KG1 (cell line): ENCODE measurements around the gene B3GALT2.

ENCODE experiments used
- DNase-seq: peaks from one replicate; lab custom pipeline; 2025; lab: John Stamatoyannopoulos, UW

The B3GALT2 gene

GRCh38 chr1:193181985-193182384 is 4.4 kb downstream of the B3GALT2 start:
- DNase-seq: no peak

- no peak for DNase-seq
Observed at GRCh38 chr1:193181536-193181935, 4.9 kb downstream of the B3GALT2 start.

GRCh38 chr1:193179094-193179493 is 7.3 kb downstream of the B3GALT2 start:
- no peak for DNase-seq

- no peak for DNase-seq
Observed at GRCh38 chr1:193176788-193177187, 9.6 kb downstream of the B3GALT2 start.

GRCh38 chr1:193176113-193176512 is 10.3 kb downstream of the B3GALT2 start:
- no peak for DNase-seq

GRCh38 chr1:193157360-193157759 is 29.1 kb downstream of the B3GALT2 start:
- no peak for DNase-seq

GRCh38 chr1:193156822-193157142 is 29.6 kb downstream of the B3GALT2 start:
- no peak for DNase-seq

GRCh38 chr1:193156117-193156821 is 30.1 kb downstream of the B3GALT2 start:
- no peak for DNase-seq

- DNase-seq: no peak
Observed at GRCh38 chr1:193144999-193145398, 41.4 kb downstream of the B3GALT2 start.

GRCh38 chr1:193144361-193144938 is 42.0 kb downstream of the B3GALT2 start:
- no peak for DNase-seq

GRCh38 chr1:193143285-193143684 is 43.1 kb downstream of the B3GALT2 start:
- DNase-seq: no peak

GRCh38 chr1:193142409-193142808 is 44.0 kb downstream of the B3GALT2 start:
- no peak for DNase-seq

GRCh38 chr1:193141804-193142203 is 44.6 kb downstream of the B3GALT2 start:
- no peak for DNase-seq

GRCh38 chr1:193140254-193140653 is 46.2 kb downstream of the B3GALT2 start:
- DNase-seq: no peak

- no peak for DNase-seq
Observed at GRCh38 chr1:193131266-193131860, 55.0 kb downstream of the B3GALT2 start.
